ENCODE results near the gene TMEFF1.
"Not testable (repeated sequence)": the region's sequence is repeated elsewhere in the genome, so short reads cannot be mapped to it uniquely, and the experiment has no call there.

Gene TMEFF1

GRCh38 chr9:100489836-100490235, 16.9 kb downstream of the TMEFF1 start:
- DNase-seq (ENCODE audit: low read depth, low spot score), result peak; percentile 23

GRCh38 chr9:100492952-100493351, 20.0 kb downstream of the TMEFF1 start:
- peak; percentile 41 for DNase-seq (ENCODE audit: low read depth, low spot score)

DNA sequence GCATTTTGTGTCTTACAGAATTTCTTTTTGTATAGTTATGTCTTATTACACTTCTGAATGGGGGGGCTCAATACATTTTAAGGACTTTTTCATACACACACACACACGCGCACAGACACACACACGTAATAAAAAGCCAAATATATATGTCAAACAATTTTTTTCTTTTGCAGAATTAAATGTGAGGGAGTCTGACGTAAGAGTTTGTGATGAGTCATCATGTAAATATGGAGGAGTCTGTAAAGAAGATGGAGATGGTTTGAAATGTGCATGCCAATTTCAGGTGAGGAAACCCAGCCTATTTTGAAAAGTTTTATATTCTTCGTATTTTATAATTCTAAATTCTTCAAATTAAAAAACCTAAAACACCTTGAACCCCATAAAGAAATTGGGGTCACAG, 25.6 kb downstream of the TMEFF1 start:
- DNase-seq (ENCODE audit: low read depth, low spot score), result peak; percentile 13

DNA sequence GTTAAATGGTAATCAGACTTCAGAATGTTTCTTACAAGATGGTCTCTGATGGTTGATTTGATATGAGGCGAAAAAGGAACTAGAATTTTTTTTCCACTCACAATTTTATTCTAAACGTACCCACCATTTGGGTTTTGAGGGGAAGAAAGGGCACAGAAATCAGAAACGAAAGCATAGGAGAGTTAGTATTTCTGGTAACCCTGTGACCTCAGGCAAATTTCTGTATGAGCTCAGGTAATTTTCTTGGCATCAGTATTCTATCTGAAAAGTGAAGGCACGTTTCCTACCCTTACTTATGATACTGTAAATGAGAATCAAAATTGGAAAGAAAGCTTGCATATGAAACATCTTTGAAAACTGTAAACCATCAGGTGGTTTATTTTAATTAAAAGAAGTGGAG, 26.5 kb downstream of the TMEFF1 start:
- DNase-seq (ENCODE audit: low read depth, low spot score), result no peak

DNA sequence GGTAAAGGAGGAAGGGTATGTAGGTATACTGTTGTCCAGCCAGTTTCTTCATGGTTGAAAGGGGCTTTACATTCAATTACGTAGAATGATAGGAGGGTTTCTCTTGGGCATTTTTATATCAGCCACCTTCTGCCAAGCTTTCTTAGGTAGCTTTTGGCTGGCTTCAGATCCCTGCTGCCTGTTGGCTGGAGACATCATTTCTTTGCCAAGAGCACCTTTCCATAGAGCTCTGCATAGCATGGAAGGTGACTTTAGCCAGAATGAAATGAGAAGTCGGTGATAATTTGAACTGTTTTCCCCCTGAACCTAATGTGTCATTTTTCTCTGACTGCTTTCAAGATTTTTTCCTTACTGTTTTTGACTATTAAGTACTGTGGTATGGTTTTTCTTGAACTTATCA, 26.9 kb downstream of the TMEFF1 start:
- no peak for DNase-seq (ENCODE audit: low read depth, low spot score)

DNA sequence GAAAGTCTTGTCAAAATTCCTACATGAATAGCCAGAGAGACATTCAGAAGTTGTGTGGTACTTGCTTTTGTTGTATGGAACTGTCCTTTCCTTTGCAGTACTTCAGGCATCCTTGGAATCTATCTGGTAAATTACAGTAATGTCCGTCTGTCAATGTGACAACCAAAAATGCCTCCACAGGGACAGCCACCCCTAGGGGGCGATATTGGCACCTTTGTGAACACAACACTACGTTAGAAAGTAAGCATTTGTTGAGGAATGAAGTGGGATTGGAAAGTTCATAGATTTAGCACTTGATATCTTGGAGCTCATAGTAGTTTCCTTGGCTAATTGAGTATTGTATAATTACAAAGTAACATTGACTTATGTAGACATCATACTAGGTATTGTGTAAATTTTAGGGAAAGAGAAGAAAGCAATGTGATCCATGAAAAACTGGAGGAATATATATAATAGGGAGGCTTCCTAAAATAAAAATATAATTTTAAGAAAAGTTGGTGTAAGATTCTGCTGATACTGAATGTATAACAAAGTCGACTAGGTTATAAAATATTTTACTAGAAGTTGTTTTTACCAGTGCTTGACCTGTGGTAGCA, 32.7 kb downstream of the TMEFF1 start:
- DNase-seq (ENCODE audit: low read depth, low spot score), result peak; percentile 56

DNA sequence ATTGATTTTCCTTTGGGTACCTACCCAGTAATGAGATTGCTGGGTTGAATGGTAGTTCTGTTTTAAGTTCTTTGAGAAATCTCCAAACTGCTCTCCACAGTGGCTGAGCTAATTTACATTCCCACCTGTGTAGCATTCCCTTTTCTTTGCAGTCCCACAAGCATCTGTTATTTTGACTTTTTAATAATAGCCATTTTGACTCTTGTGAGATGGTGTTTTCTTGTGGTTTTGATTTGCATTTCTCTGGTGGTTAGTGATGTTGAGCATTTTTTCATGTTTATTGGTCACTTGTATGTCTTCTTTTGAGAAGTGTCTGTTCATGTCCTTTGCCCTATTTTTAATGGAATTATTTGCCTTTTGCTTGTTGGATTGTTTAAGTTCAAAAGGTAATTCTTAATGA, 34.4 kb downstream of the TMEFF1 start:
- DNase-seq (ENCODE audit: low read depth, low spot score), result peak; percentile 6

DNA sequence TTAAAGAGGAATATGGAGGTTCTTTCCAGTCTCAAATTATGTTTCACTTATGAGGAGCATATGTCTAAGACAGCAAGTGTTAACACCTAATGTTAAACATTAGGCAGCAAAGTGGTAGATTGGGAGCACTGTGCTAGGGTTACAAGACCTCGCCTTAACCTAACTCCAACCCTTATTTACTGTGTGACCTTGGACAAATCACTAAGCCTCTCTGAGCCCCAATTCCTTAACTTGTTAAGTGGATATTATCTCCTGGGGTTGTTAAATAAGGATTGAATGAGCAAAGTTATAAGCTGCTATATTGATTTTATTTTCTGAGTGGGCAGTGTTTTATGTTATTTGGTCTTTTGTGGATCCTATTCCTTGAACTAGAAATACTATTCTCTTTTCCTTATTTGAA, 38.3 kb downstream of the TMEFF1 start:
- DNase-seq (ENCODE audit: low read depth, low spot score), result no peak

GRCh38 chr9:100515578-100516494, 42.9 kb downstream of the TMEFF1 start:
- peak; percentile 41 for DNase-seq (ENCODE audit: low read depth, low spot score)

DNA sequence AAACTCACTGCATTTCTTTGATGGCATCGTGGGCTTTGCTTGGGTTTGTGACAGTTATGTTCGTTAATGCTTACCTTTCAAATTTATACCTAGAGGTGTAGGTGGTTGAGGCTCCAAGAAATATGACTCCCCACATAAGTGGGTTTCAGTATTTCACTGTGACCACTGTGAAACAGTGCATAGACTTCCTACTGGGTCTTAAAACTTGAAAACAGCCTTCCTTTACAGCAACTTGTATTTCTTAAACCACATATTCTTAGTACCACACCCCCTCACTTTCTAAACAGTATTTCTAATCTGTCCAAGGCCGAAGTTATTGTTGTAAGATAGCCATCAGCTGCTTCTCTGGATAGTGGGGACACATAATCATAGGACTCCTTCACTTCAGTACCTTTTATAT, 48.3 kb downstream of the TMEFF1 start:
- DNase-seq (ENCODE audit: low read depth, low spot score), result no peak

- DNase-seq (ENCODE audit: low read depth, low spot score), result peak; percentile 2
These were observed 52.6 kb downstream of the TMEFF1 start for GRCh38 chr9:100525563-100525962.

- not testable (repeated sequence) for DNase-seq (ENCODE audit: low read depth, low spot score)
These were observed 54.3 kb downstream of the TMEFF1 start for GRCh38 chr9:100527180-100527794.

DNA sequence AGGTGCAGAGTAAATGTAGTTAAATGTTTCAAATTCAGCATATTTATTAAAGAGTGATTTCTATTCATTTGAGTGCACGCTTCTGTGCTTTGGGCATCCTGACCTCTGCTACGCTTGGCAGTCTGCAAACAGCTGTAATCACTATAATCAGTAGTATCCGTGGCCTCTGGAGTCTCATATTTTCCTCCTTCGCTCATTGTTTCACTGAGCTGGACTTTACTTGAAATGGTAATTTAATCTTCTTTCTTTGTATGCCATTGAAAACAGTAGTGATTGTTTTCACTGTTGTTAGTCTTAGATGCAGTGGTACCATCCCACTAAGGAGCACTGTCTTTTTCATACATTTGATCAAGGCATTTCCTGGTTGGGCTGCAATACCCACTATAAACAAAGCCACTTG, 61.5 kb downstream of the TMEFF1 start:
- no peak for DNase-seq (ENCODE audit: low read depth, low spot score)

- no peak for DNase-seq (ENCODE audit: low read depth, low spot score)
These were observed 67.4 kb downstream of the TMEFF1 start for GRCh38 chr9:100540327-100540726.

GRCh38 chr9:100549048-100549447, 76.1 kb downstream of the TMEFF1 start:
- no peak for DNase-seq (ENCODE audit: low read depth, low spot score)

GRCh38 chr9:100554935-100555401, 82.0 kb downstream of the TMEFF1 start:
- peak; percentile 49 for DNase-seq (ENCODE audit: low read depth, low spot score)

- no peak for DNase-seq (ENCODE audit: low read depth, low spot score)
These were observed 82.5 kb downstream of the TMEFF1 start for GRCh38 chr9:100555471-100555870.

GRCh38 chr9:100557053-100557452, 84.1 kb downstream of the TMEFF1 start:
- DNase-seq (ENCODE audit: low read depth, low spot score), result no peak

- peak; percentile 81 for DNase-seq (ENCODE audit: low read depth, low spot score)
These were observed 88.3 kb downstream of the TMEFF1 start for GRCh38 chr9:100561256-100561655.

DNA sequence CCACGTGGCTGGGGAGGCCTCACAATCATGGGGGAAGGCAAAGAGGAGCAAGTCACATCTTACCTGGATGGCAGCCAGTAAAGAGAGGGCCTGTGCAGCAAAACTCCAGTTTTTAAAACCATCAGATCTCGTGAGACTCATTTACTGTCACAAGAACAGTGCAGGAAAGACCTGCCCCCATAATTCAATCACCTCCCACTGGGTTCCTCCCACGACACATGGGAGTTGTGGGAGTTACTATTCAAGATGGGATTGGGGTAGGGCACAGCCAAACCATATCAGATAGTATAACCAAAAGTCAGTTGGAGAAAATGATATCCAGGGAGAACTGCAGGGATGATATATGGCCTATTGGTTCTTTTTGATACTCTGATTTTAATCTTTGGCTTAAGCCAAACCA, 94.9 kb downstream of the TMEFF1 start:
- DNase-seq (ENCODE audit: low read depth, low spot score), result no peak

DNA sequence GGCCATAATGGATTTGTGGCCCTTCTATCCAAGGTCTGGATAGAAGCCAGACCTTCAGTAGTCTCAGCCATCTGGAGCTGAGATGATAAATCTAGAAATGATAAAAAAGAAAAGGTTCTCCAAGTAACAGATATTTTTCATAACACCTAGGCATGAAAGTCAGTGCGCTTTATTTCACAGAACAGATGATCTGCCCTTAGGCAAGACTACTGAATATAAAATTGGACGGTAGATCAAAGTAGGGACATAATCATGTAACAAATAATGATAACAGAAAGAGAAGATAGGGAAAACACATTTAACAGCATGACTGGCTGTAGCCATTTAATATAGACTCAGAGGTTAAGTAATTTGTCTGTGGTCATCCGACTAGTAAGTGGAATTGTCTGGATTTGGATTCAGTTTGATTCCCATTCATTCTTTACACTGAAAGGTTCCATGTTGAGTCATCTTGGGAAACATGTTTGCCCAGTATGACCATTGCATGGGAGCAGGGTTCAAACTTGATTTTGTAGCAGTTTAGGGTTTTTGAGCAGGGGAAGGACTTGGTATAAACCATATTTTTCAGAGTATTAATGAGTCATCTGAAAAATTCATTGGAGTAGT, 100.8 kb downstream of the TMEFF1 start:
- no peak for DNase-seq (ENCODE audit: low read depth, low spot score)

DNA sequence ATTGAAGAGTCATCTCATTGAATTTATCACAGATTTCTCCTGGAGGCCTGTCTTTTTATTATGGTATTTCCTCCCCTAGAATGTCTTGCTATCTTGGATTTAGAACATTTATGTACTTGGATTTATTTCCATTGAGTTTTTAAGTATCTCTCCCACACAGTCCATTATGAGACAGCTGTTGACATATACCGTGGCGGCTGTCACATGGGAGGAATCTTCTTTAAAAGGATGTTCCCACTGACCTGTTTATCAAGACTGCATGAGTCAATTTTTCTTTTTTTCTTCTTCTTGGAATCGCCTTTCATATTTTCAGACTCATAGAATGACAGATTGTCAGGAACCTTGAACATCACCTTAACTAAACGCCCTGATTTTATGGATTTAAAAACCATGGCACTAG, 102.1 kb downstream of the TMEFF1 start:
- no peak for DNase-seq (ENCODE audit: low read depth, low spot score)

Data from astrocyte of the hippocampus (primary cell).